ENCODE measurements around the gene LRRIQ4. TPM values are rescaled to one million over a fixed set of nuclear protein-coding genes. Genes with fewer than 3 reads are reported as not detected.

Gene LRRIQ4
- total RNA-seq = not detected

GRCh38 chr3:169812332-169813235 is at the start of gene LRRIQ4, which contains the start of gene LRRC34:
TSS of gene LRRIQ4 (plus strand) at chr3:169812870. CDS start at chr3:169821922, 9,052 bp downstream.
TSS of gene LRRC34 (minus strand) at chr3:169812904. CDS start at chr3:169812548, 356 bp downstream.

GRCh38 chr3:169764882-169765612 is 47.6 kb upstream of the LRRIQ4 start, which contains the start of gene TERC:
TSS of gene TERC (minus strand) at chr3:169765060.

GRCh38 chr3:169769287-169770181 is 43.1 kb upstream of the LRRIQ4 start, which contains the start of gene ACTRT3:
TSS of gene ACTRT3 (minus strand) at chr3:169769561. CDS start at chr3:169769520, 41 bp downstream.

GRCh38 chr3:169772897-169773816 is 39.5 kb upstream of the LRRIQ4 start, which contains the start of gene MYNN:
TSS of gene MYNN (plus strand) at chr3:169773396. CDS start at chr3:169774296, 900 bp downstream.

GRCh38 chr3:169869484-169870220 is 57.0 kb downstream of the LRRIQ4 start, which contains the start of gene LRRC31:
TSS of gene LRRC31 (minus strand) at chr3:169869935. CDS start at chr3:169869807, 128 bp downstream.

Other genes with a start within 250 kb of the LRRIQ4 start
- gene MECOM, start 149.2 kb upstream of the LRRIQ4 start, total RNA-seq = not detected
- gene TERC, start 47.8 kb upstream of the LRRIQ4 start, total RNA-seq = 1 to 10 TPM; 5.5 to 5.9 TPM
- under 1 TPM; 0.10 to 0.14 TPM for gene ACTRT3, start 43.3 kb upstream of the LRRIQ4 start, total RNA-seq
- gene MYNN, start 39.5 kb upstream of the LRRIQ4 start, total RNA-seq = 10 to 100 TPM; 17.0 to 18.0 TPM
- gene LRRC34, start within 50 bp of the LRRIQ4 start, total RNA-seq = 1 to 10 TPM; 4.3 to 5.2 TPM
- not detected for gene LRRC31, start 57.1 kb downstream of the LRRIQ4 start, total RNA-seq
- gene SAMD7, start 98.7 kb downstream of the LRRIQ4 start, total RNA-seq = not detected
- 10 to 100 TPM; 69.8 to 73.0 TPM for gene SEC62, start 153.9 kb downstream of the LRRIQ4 start, total RNA-seq
- gene GPR160, start 225.1 kb downstream of the LRRIQ4 start, total RNA-seq = 10 to 100 TPM; 16.9 to 17.4 TPM